GM10248 (cell line): Measurements from ENCODE around the gene PLPP1.

Experiments
- CTCF ChIA-PET: fragments of 300-600 bp; sonication (Branson Sonifier 250); formaldehyde crosslinking; extraction: SDS; loops from one replicate; lab custom pipeline; 2021; ENCODE audit warnings: antibody characterized with exemption; lab: Yijun Ruan, JAX
- POLR2A ChIA-PET: fragments of 350-650 bp; sonication (Branson Sonifier 250); formaldehyde crosslinking; extraction: SDS; loops from one replicate; lab custom pipeline; 2020; ENCODE audit warnings: antibody characterized with exemption; lab: Yijun Ruan, JAX
- DNase-seq: peaks from one replicate; pipeline ENCODE4 v3.0.0; 2012; ENCODE audit errors: extremely low spot score
- CTCF ChIP-seq: IDR thresholded peaks from 2 replicates; pipeline ENCODE4 v1.5.1; 2012; ENCODE audit warnings: mild to moderate bottlenecking, low read depth; ENCODE audit errors: extremely low read depth, missing control alignments, control extremely low read depth

PLPP1 gene

GRCh38 chr5:55426455-55426854 lies 108.3 kb downstream of the PLPP1 start:
- POLR2A ChIA-PET: no interaction called here
- CTCF ChIA-PET: interaction anchor here (2.4 kb wide), 1 partner anchor 14 kb away, joined by 8 read pairs; no protein-coding TSS in a partner anchor
- no peak for DNase-seq
- TF ChIP-seq CTCF: no peak

GRCh38 chr5:55421074-55421529 lies 113.7 kb downstream of the PLPP1 start:
- peak; percentile 37 for DNase-seq
- CTCF ChIA-PET: interaction anchor here (1.5 kb wide), 1 partner anchor 15 kb away, joined by 3 read pairs; no protein-coding TSS in a partner anchor
- POLR2A ChIA-PET: no interaction called here
- TF ChIP-seq CTCF: no peak

GRCh38 chr5:55418994-55419968 lies 115.5 kb downstream of the PLPP1 start:
- CTCF ChIA-PET: interaction anchor here (1.3 kb wide), 1 partner anchor 21 kb away, joined by 3 read pairs; no protein-coding TSS in a partner anchor
- TF ChIP-seq CTCF: no peak
- no peak for DNase-seq
- POLR2A ChIA-PET: no interaction called here

- DNase-seq: no peak
- CTCF ChIA-PET: interaction anchor here (1.0 kb wide), 1 partner anchor 10 kb away, joined by 3 read pairs; no protein-coding TSS in a partner anchor
- POLR2A ChIA-PET: no interaction called here
- no peak for TF ChIP-seq CTCF
Observed at GRCh38 chr5:55416306-55416705, 118.5 kb downstream of the PLPP1 start.

DNA sequence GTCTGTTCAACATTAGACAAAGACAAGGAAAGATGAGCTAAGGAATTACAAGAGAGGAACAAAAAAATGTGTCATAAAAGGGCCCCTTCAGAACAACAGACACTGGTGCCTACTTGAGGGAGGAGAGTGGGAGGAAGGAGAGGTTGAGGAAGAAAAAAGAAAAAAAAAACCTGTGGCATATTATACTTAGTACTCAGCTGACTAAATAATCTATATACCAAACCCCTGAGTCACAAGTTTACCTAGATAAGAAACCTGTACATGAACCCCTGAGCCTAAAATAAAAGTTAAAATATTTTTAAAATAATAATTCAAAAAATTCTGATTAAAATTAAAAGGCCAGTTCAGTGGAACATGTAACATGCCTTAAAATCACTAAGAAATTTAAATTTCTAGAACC lies 119.7 kb downstream of the PLPP1 start:
- TF ChIP-seq CTCF: no peak
- ChIA-PET POLR2A (no interaction called here), CTCF (no interaction called here)

DNA sequence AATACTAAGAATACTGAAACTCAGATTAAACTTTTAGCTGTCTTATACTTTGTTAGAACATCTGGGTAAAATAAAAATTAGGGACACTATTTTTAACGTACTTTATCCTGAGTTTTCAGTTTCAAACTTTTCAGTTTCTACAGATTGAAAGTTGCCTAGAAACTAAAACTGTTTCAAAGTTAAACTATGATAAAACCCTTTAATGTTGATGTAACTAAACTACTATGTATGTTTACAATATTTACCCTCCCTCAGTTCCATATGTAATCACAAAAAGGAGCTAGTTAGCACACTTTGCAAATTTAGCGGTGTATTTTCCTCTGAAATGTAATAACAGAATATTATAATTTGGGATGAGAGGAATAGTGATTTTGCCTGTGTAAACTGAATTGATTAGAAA lies 121.1 kb downstream of the PLPP1 start:
- TF ChIP-seq CTCF: no peak
- DNase-seq: no peak
- CTCF ChIA-PET: interaction anchor here (1.0 to 1.4 kb wide), 2 partner anchors 9 to 15 kb away, joined by 3 to 4 read pairs; no protein-coding TSS in a partner anchor
- POLR2A ChIA-PET: no interaction called here

More for the DNA sequence above, 119.7 kb downstream of the PLPP1 start:
- no peak for DNase-seq
